ENCODE data around the gene MLLT1. TPM values are rescaled to one million over a fixed set of nuclear protein-coding genes. Genes with fewer than 3 reads are reported as not detected.

Gene MLLT1
- total RNA-seq, 4 donors from 2014 or later = 14.1 to 23.3 (median 18.1) TPM

DNA sequence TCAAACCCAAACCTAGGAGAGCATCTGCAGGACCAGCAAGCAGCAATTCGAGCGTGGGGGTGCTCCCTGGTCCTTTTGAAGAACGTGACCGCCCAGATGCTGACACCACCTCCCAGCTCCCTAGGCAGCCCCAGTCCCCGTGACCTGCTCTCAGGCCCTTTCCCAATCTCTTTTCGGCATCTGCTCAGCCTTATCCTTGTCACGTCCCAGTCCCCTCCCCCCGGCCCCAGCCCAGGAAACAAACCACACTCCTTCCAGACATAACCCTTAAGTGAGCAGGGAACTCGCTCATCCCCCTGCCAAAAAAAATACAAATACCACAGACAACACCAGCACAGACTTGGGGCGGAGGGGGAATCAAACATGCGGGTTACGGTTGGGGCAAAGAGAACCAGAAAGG is 3.3 kb downstream of the MLLT1 start:
- ATAC-seq (ENCODE audit: low FRiP score) (no peak), DNase-seq (ENCODE audit: low spot score) (no peak)
- TF ChIP-seq, protein P1, sequence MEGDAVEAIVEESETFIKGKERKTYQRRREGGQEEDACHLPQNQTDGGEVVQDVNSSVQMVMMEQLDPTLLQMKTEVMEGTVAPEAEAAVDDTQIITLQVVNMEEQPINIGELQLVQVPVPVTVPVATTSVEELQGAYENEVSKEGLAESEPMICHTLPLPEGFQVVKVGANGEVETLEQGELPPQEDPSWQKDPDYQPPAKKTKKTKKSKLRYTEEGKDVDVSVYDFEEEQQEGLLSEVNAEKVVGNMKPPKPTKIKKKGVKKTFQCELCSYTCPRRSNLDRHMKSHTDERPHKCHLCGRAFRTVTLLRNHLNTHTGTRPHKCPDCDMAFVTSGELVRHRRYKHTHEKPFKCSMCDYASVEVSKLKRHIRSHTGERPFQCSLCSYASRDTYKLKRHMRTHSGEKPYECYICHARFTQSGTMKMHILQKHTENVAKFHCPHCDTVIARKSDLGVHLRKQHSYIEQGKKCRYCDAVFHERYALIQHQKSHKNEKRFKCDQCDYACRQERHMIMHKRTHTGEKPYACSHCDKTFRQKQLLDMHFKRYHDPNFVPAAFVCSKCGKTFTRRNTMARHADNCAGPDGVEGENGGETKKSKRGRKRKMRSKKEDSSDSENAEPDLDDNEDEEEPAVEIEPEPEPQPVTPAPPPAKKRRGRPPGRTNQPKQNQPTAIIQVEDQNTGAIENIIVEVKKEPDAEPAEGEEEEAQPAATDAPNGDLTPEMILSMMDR (IDR thresholded peaks at IDR 0.05) = no peak

DNA sequence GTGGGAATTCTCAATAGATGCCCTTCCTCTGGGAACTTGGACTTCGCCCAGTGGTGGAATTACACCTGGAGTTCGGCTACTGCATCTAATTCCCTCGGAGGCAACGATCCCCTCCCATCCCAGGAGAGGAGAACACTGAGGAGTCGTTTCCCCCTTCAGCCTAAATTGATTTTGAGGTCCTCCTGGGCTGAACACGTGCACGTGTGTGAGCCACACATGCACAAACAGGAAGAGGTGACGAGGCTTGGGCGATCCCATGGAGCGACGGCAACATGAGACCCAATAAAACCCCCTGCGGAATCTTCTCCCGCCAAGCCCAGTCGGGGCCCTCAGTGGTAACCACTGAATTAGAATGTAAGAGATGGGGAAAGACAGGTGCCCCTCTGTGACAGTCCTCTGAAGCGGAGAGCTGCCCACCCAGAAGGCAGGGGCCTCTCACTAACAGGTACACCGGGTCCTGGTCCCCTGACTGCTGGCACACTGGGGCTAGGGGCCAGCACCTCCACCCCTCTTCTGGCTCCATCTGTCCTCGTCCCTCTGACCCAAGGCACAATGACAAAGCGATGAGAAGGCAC is 4.5 kb downstream of the MLLT1 start:
- TF ChIP-seq, protein P1 (IDR thresholded peaks at IDR 0.05) = no peak
- no peak for DNase-seq (ENCODE audit: low spot score)
- no peak for ATAC-seq (ENCODE audit: low FRiP score)

DNA sequence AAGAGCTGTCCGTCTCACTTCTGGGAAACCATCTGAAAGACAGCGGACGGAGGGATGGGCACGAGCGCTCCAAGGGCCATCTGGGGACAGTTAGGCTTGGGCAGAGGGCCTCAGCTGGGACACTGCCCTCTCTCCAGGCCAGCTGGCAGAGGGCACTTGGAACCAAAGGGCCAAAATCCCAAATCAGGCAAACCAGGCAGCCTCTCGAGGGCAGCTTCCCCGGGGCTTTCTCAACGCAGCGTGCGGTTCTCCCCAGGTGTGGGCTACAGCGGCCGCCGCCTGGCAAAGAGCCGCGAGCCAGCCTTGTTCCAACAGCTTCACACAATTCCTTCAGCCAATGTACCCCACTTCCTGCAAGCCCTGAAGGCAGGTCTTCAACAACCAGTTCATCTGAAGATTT is 5.0 kb downstream of the MLLT1 start:
- TF ChIP-seq, protein P1 (IDR thresholded peaks at IDR 0.05) = no peak
- DNase-seq (ENCODE audit: low spot score) (no peak), ATAC-seq (ENCODE audit: low FRiP score) (no peak)

DNA sequence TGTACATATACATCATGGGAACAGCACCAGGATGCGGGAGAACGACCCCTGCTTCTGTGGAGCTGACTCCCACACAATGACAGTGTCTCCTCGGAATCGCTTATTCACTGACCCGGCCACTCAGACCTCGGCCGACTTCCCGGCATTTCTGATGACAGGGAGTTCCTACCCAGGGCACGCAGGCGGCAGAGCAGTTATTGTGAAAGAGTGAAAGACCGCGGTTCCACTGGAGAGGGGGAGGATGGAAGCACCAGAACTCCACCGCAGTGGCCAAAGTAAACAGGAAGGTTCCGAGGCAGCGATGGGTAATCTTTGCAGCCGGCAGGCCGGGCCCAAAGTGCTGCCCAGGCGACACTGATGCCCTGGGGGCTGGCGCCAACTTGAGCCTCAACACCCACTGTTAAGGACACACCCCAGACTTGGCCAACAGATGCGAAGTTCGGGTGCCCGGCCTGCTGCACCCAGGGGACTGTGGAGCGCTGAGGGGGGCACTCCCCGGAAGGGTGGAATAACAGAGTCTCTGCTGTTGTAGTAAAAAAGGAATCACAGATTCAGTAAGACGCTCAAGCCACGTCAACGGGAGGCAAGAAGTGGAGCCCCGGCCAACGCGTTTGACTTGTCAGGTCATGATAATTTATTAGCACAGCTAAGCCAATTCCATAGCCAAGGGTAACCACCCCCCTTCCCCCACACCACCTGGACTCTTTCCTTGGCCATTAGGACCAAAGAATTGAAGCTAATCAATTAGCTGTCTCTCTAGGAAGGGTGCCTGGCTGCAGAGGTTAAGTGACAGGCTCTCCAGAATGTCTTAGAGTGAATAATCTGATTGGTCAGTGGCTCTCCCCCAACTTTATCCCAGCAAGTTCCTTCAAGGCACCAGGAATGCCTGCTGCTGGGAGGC is 5.8 kb downstream of the MLLT1 start:
- ATAC-seq (ENCODE audit: low FRiP score) (peak; percentile 77), DNase-seq (ENCODE audit: low spot score) (peak; percentile 71)
- TF ChIP-seq, protein P1 (IDR thresholded peaks at IDR 0.05) = no peak

DNA sequence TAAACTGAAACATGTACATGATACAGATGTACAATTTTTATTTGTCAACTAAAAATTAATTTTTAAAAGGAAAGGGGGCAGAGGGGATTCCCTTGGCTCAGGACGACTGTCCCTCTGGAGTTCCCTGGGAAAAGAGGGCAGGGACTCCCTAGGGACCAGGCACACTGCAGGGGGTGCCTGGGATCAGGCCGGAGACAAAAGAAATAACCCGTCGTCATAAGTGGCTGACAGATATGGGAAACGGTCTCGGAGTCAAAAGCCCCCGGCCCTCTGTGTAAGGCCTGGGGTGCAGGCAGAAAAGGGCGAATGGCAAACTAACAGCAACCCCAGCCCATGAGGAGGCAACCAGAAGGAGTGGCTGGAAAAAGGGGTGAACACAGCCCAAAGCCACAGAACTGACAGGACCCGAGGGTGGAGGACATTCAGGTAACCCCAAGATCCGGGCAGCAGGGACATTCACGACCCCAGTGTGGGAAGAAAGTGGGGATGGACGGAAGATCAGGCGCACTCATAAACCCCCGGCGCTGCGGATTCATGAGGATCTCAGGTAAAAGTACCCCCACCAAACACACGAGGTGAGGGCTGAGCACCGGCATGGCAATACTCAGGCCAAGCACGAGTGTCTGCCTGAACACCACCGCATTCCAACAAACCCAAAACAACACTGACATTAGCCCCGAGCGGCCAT is 6.7 kb downstream of the MLLT1 start:
- ATAC-seq (ENCODE audit: low FRiP score) (no peak), DNase-seq (ENCODE audit: low spot score) (no peak)
- TF ChIP-seq, protein P1 (IDR thresholded peaks at IDR 0.05) = no peak

DNA sequence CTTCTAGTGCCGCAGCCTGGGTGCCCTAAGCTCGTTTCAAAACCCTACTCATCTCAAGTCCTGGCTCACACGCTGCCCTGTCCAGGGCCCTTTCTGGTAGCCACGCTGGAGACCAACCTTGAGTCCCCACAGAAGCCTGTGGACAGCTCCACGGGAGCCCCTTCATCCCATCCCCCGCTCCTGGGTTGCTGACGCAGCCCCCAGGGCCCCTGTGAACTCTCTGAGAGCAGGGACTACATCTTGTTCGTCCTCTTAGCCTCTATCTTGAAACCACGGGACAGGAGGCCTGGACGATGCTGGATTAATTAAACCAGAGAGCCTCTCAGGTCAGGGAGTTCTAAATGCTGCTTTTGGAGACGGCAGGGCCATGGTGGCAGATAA is 7.4 kb downstream of the MLLT1 start:
- DNase-seq (ENCODE audit: low spot score) (no peak), ATAC-seq (ENCODE audit: low FRiP score) (no peak)

More for the DNA sequence above, 7.4 kb downstream of the MLLT1 start:
- TF ChIP-seq, protein P1 (IDR thresholded peaks at IDR 0.05) = no peak

Data from omental fat pad (tissue), 4 donors.